HCT116 (cell line): Measurements from ENCODE around the gene MAP3K4. TPM values are rescaled to one million over a fixed set of nuclear protein-coding genes. Genes with fewer than 3 reads are reported as not detected.

Experiments
- ATAC-seq: fragments of 200-7000 bp; cut with Tn5 transposase; 2 replicates; pipeline ENCODE4 v1.9.1; 2020; ENCODE audit warnings: mild to moderate bottlenecking, moderate library complexity
- BruUV-seq: library from RNA; stranded (reverse); fragments of 400-500 nt; replicated peaks from 2 replicates; lab custom pipeline; 2021; lab: Mats Ljungman, UMichigan
- CTCF ChIA-PET: fragments of 300-600 bp; sonication (Branson Sonifier 250); formaldehyde crosslinking; loops from one replicate; lab custom pipeline; 2021; ENCODE audit warnings: antibody characterized with exemption; lab: Charles Lee
- POLR2A ChIA-PET: fragments of 300-600, 350-600 bp; sonication (Branson Sonifier 250); formaldehyde crosslinking; loops from one replicate; lab custom pipeline; 2021; ENCODE audit warnings: antibody characterized with exemption; lab: Charles Lee
- RAD21 ChIA-PET, 2 experiments: fragments of 300-600 bp; sonication (Branson Sonifier 250); formaldehyde crosslinking; loops; one replicate each; lab custom pipeline; 2023; ENCODE audit warnings: low total read pairs in 2 of 2; ENCODE audit not compliant: uncharacterized antibody in 2 of 2, unreplicated experiment in 2 of 2, low non-redundant PET in 1 of 2; lab: Charles Lee
- DNase-seq: peaks from one replicate; pipeline ENCODE4 v3.0.0-alpha.2; 2010; ENCODE audit warnings: low read depth, low spot score
- H2AFZ ChIP-seq: fragments of 200-600 bp; shearing (Covaris generic), sonication (generic); 2 replicates; pipeline ENCODE4 v1.6.1; 2017; ENCODE audit warnings: low read depth, mixed run types, mixed read lengths, antibody characterized with exemption, low read length; ENCODE audit not compliant: poor library complexity, severe bottlenecking
- H3K27ac ChIP-seq: 2 replicates; pipeline ENCODE4 v1.5.1; 2012; ENCODE audit warnings: low read depth, low read length
- H3K27me3 ChIP-seq: fragments of 200-600 bp; sonication (generic); 2 replicates; pipeline ENCODE4 v1.6.1; 2016; ENCODE audit warnings: mixed run types, low read length, mixed read lengths; ENCODE audit not compliant: insufficient read depth
- H3K36me3 ChIP-seq, 2 experiments: fragments of 200-500 bp in 1 of 2; fragments of 200-600 bp in 1 of 2; sonication (Bioruptor generic) in 1 of 2; sonication (generic) in 1 of 2; 2 replicates each; pipeline versions ENCODE4 v1.5.1 to v1.6.1; 2014 to 2016; ENCODE audit warnings: low read length in 2 of 2, inconsistent platforms in 1 of 2, mixed read lengths in 1 of 2, mixed run types in 1 of 2; ENCODE audit not compliant: insufficient read depth in 2 of 2, control insufficient read depth in 1 of 2
- H3K4me1 ChIP-seq, 2 experiments: fragments of 200-600 bp in 1 of 2; sonication (generic) in 1 of 2; 2 replicates each; pipeline versions ENCODE4 v1.5.1 to v1.6.1; 2012 to 2017; ENCODE audit warnings: low read length in 2 of 2, inconsistent platforms in 1 of 2, mild to moderate bottlenecking in 1 of 2, mixed read lengths in 1 of 2, mixed run types in 1 of 2, moderate library complexity in 1 of 2; ENCODE audit not compliant: insufficient read depth in 2 of 2, control insufficient read depth in 1 of 2
- H3K4me2 ChIP-seq: fragments of 200-600 bp; sonication (generic); 2 replicates; pipeline ENCODE4 v1.6.1; 2017; ENCODE audit warnings: mixed run types, low read length, mixed read lengths
- H3K4me3 ChIP-seq, 2 experiments: fragments of 200-600 bp in 1 of 2; sonication (generic) in 1 of 2; replicated peaks in 1 of 2; 2 replicates each; pipeline ENCODE4 v1.5.1; 2011 to 2016; ENCODE audit warnings: low read length in 2 of 2, control low read depth in 1 of 2, low read depth in 1 of 2, mild to moderate bottlenecking in 1 of 2, mixed read lengths in 1 of 2, mixed run types in 1 of 2
- H3K79me2 ChIP-seq: fragments of 200-600 bp; sonication (generic); 2 replicates; pipeline ENCODE4 v1.6.1; 2017; ENCODE audit warnings: mild to moderate bottlenecking, mixed run types, low read length, moderate library complexity, mixed read lengths; ENCODE audit not compliant: insufficient read depth
- H3K9ac ChIP-seq: fragments of 200-600 bp; sonication (generic); 2 replicates; pipeline ENCODE4 v1.6.1; 2016; ENCODE audit warnings: low read length, mixed read lengths
- H3K9me2 ChIP-seq: fragments of 200-600 bp; sonication (generic), shearing (Covaris generic); 2 replicates; pipeline ENCODE4 v1.6.1; 2017; ENCODE audit warnings: mixed run types, mild to moderate bottlenecking, moderate library complexity; ENCODE audit not compliant: insufficient read depth
- H3K9me3 ChIP-seq, 2 experiments: fragments of 200-500 bp in 1 of 2; fragments of 200-600 bp in 1 of 2; sonication (Bioruptor generic) in 1 of 2; sonication (generic) in 1 of 2; 2 replicates each; pipeline ENCODE4 v1.6.1; 2014 to 2017; ENCODE audit warnings: low read length in 2 of 2, mixed read lengths in 2 of 2, inconsistent platforms in 1 of 2, low read depth in 1 of 2, mild to moderate bottlenecking in 1 of 2, mixed run types in 1 of 2, moderate library complexity in 1 of 2; ENCODE audit not compliant: control insufficient read depth in 1 of 2, insufficient read depth in 1 of 2
- H4K20me1 ChIP-seq: fragments of 200-600 bp; sonication (generic), shearing (Covaris generic); 2 replicates; pipeline ENCODE4 v1.6.1; 2017; ENCODE audit warnings: mixed run types, mild to moderate bottlenecking, moderate library complexity; ENCODE audit not compliant: insufficient read depth
- CEBPB ChIP-seq: IDR thresholded peaks from 2 replicates; pipeline ENCODE4 v1.6.1; 2012; ENCODE audit warnings: low read depth
- EZH2 ChIP-seq: fragments of 200-600 bp; sonication (generic); IDR thresholded peaks from 2 replicates; pipeline ENCODE4 v1.6.1; 2017; ENCODE audit warnings: antibody characterized with exemption, mixed run types
- JUND ChIP-seq: IDR thresholded peaks from 2 replicates; pipeline ENCODE4 v1.6.1; 2012
- MAX ChIP-seq: IDR thresholded peaks from 2 replicates; pipeline ENCODE4 v1.6.1; 2012
- RAD21 ChIP-seq: IDR thresholded peaks from 2 replicates; pipeline ENCODE4 v1.6.1; 2012; ENCODE audit warnings: low read depth, mild to moderate bottlenecking
- REST ChIP-seq: IDR thresholded peaks from 2 replicates; pipeline ENCODE4 v1.6.1; 2012; ENCODE audit warnings: low read depth
- SRF ChIP-seq: IDR thresholded peaks from 2 replicates; pipeline ENCODE4 v1.6.1; 2012; ENCODE audit warnings: low read depth
- TCF7L2 ChIP-seq: IDR thresholded peaks from 2 replicates; pipeline ENCODE4 v1.7.0; 2011; ENCODE audit warnings: borderline replicate concordance, inconsistent platforms; ENCODE audit not compliant: insufficient read depth, insufficient read length; ENCODE audit errors: extremely low read depth
- ZBTB33 ChIP-seq: IDR thresholded peaks from 2 replicates; pipeline ENCODE4 v1.6.1; 2011; ENCODE audit warnings: mild to moderate bottlenecking, low read length, moderate library complexity; ENCODE audit not compliant: insufficient replicate concordance; ENCODE audit errors: extremely low read depth
- ZNF274 ChIP-seq: fragments of 200-500 bp; sonication (Bioruptor generic); IDR thresholded peaks from 2 replicates; pipeline ENCODE4 v1.6.1; 2014; ENCODE audit warnings: mild to moderate bottlenecking, low read depth, low read length, inconsistent platforms
- intact Hi-C: fragments of 100-400 bp; cut with micrococcal nuclease; formaldehyde crosslinking; loops from 2 replicates; pipeline ENCODE4 v1.10.0; 2022
- total RNA-seq: library from RNA; stranded (reverse); gene quantifications from one replicate; pipeline ENCODE4 v1.2.1, GENCODE V29; 2021; ENCODE audit not compliant: unreplicated experiment
- TF ChIP-seq, protein P1 (sequence below): IDR thresholded peaks from 2 replicates; pipeline ENCODE4 v1.6.1; 2012
- TF ChIP-seq, protein P2 (sequence below), 3 experiments: fragments of 200-600 bp in 1 of 3; sonication (generic) in 1 of 3; IDR thresholded peaks in 2 of 3; conservative IDR thresholded peaks in 1 of 3; 2 replicates each; pipeline ENCODE4 v1.5.1; 2012 to 2017; ENCODE audit warnings: low read depth in 2 of 3, low read length in 2 of 3, antibody characterized with exemption in 1 of 3, borderline replicate concordance in 1 of 3, control low read depth in 1 of 3, mild to moderate bottlenecking in 1 of 3, mixed read lengths in 1 of 3, mixed run types in 1 of 3, moderate library complexity in 1 of 3; ENCODE audit not compliant: insufficient read depth in 1 of 3

Gene MAP3K4
- total RNA-seq, 1 experiment from 2014 or later: 46.5 TPM

- TF ChIP-seq RAD21 (no peak), SRF (no peak), MAX (no peak), REST (no peak), JUND (no peak), ZBTB33 (no peak), EZH2 (no peak), CEBPB (no peak), ZNF274 (no peak), TCF7L2 (no peak)
- TF ChIP-seq, protein P1, sequence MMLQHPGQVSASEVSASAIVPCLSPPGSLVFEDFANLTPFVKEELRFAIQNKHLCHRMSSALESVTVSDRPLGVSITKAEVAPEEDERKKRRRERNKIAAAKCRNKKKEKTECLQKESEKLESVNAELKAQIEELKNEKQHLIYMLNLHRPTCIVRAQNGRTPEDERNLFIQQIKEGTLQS: no peak
- TF ChIP-seq, protein P2, sequence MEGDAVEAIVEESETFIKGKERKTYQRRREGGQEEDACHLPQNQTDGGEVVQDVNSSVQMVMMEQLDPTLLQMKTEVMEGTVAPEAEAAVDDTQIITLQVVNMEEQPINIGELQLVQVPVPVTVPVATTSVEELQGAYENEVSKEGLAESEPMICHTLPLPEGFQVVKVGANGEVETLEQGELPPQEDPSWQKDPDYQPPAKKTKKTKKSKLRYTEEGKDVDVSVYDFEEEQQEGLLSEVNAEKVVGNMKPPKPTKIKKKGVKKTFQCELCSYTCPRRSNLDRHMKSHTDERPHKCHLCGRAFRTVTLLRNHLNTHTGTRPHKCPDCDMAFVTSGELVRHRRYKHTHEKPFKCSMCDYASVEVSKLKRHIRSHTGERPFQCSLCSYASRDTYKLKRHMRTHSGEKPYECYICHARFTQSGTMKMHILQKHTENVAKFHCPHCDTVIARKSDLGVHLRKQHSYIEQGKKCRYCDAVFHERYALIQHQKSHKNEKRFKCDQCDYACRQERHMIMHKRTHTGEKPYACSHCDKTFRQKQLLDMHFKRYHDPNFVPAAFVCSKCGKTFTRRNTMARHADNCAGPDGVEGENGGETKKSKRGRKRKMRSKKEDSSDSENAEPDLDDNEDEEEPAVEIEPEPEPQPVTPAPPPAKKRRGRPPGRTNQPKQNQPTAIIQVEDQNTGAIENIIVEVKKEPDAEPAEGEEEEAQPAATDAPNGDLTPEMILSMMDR (IDR thresholded peaks at IDR 0.05 in 2 of 3, conservative IDR thresholded peaks at IDR 0.05 in 1 of 3; ENCODE audit: borderline replicate concordance in 1 of 3, insufficient read depth in 1 of 3, low read depth in 2 of 3, low read length in 2 of 3): no peak
- ChIA-PET RAD21 (no interaction called here), POLR2A (no interaction called here), CTCF (no interaction called here)
- intact Hi-C loops: no loop called here
- Histone ChIP-seq H3K27me3 (no peaks in the 10 kb centered on the region), H4K20me1 (no peaks in the 10 kb centered on the region), H3K9me3 (no peaks in the 10 kb centered on the region), H3K79me2 (no peaks in the 10 kb centered on the region), H3K27ac (no peak overlapping the region), H3K9me2 (no peaks in the 10 kb centered on the region), H3K4me3 (no peak overlapping the region), H3K4me1 (no peaks in the 10 kb centered on the region), H2AFZ (no peak overlapping the region), H3K9ac (no peak overlapping the region), H3K36me3 (no peaks in the 10 kb centered on the region), H3K4me2 (no peak overlapping the region)
- no TSS peak for BruUV-seq
- DNase-seq (no peak), ATAC-seq (no peak)
Measured at GRCh38 chr6:160962835-160963623, 28.5 kb upstream of the MAP3K4 start.
